ENCODE data around the gene FAM222A. TPM values are rescaled to one million over a fixed set of nuclear protein-coding genes. Genes with fewer than 3 reads are reported as not detected.

FAM222A gene
- total RNA-seq, 1 experiment from 2014 or later: 4.2 TPM

DNA sequence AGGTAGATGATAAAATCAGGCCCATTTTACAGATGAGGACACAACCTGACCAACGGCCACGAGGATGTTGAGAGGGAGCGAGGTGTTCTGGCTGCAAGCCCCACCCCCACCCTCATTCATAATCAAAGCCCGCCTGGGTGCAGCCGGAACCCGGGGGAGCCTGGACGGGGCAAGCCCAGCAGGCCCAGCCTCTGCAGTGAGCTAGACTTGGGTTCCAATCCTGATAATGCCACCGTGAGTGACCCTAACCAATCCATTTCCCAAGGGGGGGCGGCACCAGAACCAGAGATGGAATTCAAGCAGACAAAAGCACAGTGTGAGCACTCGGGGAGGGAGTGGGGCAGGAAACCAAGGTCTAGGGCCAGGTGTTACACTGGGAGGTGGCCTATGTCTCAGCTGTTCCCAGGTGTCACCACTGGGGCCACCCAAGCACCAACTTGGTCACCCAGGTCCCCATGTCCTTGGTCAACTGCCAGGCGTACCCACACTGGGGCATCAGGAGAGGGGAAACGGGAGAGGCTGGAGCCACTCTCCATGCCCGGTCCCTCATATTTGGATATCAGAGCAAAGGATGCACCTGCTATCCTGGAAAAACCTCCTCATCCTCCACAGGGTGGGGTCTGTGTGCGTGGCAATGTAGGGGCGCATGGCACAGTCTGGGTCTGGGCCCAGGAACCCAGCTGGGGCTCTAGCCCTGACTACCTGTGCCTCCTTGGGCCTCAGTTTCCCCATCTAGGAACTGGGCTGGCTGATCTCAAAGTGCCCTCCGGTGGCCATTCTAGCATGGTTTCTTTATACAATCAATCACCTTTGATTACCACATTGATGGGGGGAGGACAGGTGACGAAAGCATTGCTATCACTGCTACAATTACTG is 58.4 kb downstream of the FAM222A start:
- no peak for DNase-seq (ENCODE audit: low spot score)

DNA sequence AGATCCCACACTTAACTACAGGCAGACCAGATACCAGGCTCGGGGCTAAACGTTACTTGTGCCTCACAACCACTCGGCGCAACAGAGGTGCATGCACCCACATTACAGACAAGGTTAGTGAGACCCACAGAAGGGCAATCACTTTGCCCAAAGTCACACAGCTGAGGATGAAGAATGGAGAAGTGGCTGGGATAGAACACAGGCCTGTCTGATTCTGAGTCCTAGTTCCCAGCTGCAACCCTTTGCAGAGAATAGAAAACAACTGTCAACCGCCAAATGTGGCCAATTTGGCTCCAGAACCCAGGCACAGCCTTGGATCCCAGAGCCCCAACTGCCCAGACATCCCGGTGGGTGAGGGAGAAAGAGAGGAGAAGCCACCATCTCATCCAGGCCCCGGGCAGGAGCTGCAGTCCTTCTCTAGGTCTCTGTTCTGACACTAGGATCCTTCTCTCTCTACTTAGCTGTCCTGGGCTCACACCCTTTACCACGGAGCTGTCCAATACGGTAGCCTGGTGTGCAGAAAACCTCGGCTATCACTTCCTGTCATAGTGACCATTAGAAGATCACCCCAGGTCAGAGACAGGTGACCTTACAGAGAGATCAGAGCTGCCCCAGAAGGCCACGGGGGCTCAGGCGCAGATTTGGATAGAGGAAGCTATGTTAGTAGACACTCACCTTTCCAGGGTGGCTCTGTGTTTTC is 59.1 kb downstream of the FAM222A start:
- no peak for DNase-seq (ENCODE audit: low spot score)

DNA sequence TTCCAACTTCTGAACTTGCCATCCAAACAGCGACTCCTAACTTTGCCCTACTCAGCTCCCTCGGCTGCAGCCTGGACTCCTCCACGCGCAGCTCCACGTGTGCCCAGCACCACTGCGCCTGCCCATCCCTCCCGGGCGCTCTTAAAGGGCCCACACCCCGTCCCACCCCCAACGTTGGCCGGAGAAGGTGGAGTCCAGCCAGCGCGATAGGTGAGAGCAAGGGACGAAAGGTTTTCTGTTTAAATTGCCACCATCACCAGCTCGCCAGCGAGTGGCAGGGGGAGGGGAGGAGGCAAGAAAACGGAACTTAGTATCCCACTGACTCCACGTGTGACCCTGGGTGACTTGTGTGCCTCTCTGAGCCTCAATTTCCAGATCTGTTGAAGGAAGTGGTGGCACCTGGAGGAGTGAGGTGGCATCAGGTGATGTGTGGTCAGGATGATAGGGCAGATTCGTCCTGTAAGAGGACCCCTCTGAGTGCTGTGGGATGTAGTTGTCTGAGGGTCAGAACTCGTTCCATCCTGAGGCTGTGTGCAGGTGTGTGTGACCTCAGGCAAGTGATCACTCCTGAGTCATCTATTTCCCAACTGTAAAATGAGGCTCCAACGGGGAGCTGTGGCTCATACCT is 59.9 kb downstream of the FAM222A start:
- DNase-seq (ENCODE audit: low spot score): no peak

DNA sequence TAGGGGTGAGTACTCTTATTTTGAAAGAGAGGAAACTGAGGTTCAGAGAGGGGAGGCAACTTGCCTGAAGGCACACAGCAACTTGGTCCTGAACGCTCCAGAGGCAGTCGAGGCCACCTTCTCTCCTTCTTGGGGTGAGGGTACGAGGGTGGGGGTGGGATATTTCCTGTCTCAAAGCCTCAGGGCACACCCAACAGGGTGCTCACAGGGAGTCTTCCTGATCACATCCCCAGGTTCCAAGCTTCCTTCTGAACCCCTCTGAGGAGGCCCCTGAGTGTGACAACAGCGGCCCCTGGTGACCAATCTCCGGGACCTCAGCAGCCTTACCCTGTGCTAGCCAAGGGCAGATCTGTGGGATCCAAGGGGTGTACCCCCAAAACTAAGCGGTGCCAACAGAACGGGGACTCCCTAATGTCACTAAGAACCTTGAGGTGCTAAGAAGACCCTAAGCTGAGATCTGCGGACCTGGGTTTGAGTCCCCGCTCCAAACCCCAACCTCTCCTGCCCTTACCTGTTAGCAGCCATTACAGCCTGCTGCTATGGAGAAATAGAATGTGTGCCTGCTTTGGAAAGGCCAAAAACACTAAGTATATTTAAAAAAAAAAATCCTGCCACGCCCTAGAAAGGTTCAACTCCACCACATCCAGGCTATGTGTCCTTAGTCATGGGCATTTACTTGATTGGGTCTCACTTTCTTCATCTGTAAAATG is 61.7 kb downstream of the FAM222A start:
- DNase-seq (ENCODE audit: low spot score): peak; percentile 59

DNA sequence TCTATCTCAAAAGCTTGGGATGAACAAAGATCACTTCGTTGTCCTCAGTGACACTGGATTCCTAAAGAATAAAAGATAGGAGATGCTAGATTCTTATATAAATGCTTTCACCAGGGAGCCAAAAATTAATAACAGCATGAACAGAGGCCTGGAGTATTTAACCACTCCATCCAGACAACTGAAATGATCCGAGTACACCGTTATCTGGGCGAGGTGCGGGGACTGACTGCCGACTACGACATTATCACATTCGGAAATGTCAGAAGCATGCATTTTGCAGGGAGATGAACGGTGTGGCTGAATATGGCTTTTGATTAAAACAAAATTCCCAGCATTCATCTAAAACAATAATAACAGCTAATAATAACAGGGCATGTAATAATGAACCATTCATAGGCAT is 63.0 kb downstream of the FAM222A start:
- no peak for DNase-seq (ENCODE audit: low spot score)

DNA sequence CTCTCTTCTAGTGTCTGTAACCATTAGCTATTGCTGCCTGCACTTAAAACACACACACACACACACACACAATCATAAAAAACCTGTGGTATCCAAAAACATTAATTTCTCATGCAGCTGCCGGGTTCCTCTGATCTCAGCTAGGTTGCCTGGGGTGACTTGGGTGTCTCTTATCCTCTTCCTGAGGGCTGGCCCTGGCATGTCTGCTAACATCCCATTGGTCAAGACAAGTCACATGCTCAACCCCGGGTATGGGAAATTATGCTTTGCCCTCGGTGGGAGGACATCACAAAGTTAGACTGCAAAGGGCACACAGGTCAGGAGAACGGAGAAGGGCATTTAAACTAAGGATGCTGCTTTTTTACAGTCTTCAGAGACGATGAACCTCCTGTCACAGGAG is 63.9 kb downstream of the FAM222A start:
- DNase-seq (ENCODE audit: low spot score): peak; percentile 31

DNA sequence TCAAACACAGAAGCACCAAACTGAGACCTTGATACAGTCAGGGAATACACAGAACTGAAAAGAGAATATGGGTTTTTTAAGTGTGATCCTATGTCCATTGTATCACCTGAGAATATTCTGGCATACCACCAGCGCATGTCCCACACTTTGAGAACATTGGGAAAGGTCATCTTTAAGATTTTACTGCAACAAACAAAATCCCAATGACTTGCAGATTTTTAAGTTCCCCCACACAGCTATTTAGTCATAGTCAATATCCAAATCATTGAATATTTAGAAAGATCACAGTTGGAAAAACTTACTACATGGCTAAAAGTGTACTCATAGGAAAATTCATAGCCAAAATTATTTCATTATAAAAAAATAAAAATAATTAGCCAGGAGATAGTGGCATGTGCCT is 65.1 kb downstream of the FAM222A start:
- no peak for DNase-seq (ENCODE audit: low spot score)

DNA sequence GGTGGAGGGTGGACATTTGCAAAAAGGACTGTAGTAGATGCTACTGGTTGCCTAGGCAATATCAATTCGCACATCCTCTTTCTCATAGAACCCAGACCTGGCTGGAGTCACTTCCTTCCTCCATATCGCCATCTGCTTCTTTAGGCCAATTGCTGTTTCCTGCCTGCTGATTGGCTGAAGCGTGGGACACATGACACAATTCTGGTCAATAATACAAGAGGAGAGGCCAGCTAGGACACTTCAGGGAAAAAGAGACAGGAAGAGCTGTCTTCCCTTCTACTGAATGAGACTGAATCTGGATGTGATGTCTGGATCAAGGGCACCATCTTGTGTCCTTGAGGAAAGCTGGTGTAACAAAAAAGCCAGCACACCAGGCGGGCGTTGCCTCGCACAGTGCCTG is 65.8 kb downstream of the FAM222A start:
- DNase-seq (ENCODE audit: low spot score): no peak

DNA sequence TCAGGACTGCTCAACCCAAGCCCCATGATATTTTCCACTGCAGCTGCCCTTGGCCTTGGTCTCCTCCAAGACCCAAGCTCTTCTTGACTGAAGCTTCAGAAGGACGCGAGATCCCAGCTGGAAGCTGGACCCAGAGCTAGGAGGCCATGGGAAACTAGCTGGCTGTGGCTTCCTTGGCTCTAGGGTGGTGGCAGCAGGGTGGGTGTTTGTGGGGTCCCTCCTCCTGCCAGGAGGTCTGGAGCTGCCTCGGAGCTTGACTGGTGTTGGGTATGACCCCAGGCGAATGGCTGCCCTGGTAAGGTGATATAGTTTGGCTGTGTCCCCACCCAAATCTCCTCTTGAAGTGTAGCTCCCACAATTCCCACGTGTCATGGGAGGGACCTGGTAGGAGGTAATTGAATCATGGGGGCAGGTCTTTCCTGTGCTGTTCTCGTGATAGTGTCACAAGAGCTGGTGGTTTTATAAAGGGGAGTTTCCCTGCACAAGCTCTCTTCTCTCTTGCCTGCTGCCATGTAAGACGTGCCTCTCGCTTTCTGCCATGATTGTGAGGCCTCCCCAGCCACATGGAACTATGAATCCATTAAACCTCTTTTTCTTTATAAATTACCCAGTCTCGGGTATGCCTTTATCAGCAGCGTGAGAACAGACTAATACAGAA is 68.2 kb downstream of the FAM222A start:
- no peak for DNase-seq (ENCODE audit: low spot score)

DNA sequence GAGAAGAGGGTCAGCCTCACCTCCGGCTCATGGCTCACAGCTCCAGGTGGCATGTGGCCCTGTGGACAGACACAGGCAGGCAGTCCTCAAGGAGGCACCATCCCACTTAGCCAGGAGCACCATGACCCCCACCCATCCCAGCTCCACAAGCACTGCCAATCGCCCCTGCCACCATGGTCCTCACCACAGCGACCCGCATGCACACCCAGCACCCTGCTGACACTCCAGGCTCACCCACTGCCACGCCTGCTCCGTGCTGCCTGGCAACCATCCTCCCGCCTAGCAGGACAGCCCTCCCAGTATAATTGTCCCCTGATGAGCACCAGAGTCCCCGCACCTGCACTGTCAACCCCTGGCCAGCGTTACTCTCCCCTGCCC is 68.7 kb downstream of the FAM222A start:
- DNase-seq (ENCODE audit: low spot score): no peak

DNA sequence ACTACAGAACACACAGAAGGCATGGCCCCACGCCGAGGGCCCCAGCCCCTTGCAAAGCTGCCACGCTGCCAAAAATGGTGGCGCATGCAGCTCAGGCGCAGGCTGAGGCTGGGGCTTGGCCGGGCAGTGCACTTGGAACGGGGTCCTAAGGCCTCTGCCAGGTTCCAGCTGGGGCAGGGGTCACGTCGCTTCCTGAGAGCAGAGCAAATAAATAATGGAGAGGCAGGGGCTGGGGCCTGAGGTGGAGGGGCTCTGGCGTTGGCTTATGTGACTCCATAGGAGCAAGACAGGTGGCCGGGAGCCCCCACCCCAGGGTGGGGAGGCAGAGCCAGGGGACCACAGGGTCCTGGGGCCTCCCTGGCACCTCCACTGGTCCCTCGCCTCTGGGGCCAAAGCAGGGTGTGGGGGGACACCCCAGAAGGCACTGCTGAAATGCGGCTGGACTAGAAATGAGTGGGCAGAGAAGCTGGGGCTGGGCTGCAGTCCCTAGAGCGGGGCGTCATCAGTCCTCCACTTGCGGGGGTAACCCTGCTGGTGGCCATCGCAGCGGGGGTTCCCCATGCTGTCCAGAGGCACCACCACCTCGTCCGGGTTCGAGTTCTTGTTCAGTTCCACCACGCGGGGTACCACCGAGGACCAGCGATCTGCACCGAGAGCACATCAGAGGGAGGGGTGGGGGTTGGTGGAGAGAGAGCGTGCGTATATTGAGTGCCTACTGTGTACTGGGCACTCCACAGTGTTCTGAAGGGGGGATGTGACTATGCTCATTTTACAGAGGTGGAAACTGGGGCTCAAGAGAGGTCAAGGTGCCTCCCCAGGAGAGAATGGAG is 69.7 kb downstream of the FAM222A start:
- no peak for DNase-seq (ENCODE audit: low spot score)

DNA sequence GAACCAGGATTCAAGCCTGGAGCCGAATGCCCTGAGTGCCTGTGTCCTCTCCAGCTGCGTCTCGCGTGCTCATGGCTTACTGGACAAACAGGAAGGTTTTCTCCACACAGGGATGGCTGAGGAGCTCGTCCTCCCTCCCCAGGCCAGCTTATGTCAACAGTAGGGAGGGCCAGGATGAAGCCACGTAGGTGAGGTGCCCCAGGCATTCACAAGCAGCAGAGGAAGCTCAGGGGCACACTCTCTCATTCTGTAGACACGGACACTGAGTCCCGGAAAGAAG is 70.3 kb downstream of the FAM222A start:
- DNase-seq (ENCODE audit: low spot score): no peak

DNA sequence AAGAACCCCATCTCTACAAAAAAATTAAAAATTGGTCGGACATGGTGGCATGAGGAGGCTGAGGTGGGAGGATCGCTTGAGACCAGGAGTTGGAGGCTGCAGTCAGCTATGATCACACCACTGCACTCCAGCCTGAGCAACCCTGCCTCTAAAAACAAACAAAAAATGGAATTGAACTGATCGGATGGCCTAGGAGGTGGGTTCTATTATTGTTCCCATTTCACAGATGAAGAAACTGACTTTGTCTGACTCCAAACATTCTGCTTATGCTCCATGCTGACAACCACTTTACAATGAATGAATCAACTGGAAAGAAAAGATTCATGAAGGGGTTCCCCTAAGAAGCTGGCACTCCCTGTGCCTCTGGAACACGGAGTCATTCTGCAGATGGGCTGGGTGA is 72.2 kb downstream of the FAM222A start:
- no peak for DNase-seq (ENCODE audit: low spot score)

DNA sequence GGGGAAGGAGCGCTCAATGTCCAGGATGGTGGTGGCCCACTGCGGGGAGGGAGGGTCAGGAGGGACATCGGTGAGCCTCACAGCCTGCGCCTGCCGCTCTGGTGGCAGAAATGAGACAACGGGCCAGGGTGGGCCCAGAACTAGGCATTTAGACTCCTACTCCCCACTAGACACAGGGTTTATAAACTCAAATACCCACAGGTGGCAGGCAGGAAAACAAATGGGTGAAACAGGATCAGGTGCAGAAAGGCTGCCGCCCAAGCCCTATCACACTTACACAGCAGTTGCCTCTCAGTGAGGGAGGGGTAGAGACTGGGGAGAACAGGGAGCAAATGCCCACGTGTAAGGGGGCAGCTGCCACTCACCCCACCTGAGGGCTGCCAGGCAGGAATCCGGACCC is 73.2 kb downstream of the FAM222A start:
- no peak for DNase-seq (ENCODE audit: low spot score)

DNA sequence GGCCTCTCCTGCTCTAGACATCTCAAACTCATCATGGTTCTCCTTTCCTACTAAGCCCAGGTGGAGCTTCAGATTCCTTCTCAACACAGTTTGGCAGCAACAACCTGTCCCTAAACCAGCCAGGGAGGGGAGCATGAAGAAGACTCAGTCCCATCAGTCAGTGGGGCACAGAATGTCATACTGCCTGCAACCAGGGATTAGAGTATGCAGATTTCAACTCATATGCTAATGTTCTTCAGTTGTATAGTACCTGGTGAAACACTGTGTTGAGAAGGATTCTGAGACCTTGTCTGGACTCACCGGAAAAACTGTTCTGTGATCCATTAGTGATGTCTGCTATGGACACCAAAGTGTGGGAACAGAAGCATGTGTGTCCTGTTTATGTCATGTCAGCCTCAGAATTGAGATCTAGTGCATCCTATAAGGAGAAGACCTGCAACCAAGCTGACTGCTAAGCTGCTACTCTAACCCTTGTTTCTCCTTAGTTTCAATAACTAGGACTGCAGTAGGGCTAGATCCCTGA is 76.0 kb downstream of the FAM222A start:
- no peak for DNase-seq (ENCODE audit: low spot score)

DNA sequence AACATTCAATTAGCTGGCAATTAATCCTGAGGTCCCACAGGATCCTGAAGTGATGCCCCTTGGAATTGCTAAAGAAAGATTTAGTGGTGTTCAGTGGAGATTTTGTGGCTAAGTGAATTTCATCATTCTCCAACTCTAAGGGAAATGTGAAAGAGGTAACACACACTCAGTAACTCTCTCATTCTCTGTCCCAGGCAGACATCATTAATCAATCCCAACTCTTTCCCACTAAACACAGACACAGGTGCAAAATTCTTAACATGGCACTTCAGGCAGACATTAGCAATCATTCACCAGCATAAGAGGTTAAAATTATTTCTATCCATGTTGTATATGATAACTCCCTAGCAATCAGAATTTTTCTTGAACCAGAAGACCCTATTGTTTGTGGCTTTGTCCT is 79.4 kb downstream of the FAM222A start:
- DNase-seq (ENCODE audit: low spot score): no peak

DNA sequence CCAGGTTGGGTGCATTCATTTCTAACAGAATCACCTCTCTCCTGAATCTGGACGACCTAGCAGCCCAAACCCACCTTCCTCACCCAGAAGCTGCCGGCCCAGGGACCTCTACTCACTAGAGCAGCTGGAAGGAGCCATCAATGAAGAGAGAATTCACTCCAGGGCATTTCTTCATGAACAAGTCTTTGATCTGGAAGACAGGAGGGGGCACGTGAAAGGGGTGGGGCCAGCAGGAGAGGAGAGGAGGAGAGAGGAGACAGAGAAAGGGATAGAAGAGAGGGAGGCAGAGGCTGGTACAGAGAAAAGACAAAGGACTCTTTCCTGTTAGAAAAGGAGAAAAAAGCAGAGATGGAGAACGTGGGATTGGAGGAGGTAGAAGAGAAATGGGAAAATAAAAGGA is 79.8 kb downstream of the FAM222A start:
- DNase-seq (ENCODE audit: low spot score): no peak

DNA sequence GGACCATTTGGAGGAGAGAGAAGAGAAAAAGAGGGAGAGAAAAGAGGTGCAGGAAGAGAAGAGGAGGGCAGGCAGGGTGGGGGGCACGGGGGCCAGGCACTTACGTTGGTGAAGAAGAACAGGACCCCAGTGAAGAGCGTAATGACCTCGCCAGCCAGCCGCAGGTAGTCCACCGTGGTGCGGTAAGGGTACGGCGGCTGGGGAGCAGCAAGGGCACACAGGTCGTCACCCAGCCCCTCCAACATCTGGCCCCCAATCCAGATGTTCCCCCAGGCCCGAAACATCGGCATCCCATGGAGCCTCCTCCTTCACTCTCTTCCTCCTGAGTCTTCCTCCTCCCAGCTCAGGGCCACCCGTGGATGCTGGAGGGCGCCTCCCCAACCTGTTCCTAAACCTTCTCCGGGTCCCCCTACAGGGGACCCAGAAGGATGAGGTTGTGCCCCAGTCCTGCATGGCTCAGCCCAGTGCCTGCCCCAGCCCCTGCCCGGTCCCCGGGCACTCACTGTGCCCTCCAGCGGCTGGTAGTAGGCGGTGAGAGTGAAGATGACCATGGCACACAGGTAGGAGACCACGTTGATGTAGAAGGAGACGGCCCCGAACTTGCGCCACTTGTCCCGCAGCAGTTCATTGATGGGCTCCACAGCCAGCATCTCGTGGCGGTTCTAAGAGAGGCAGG is 80.3 kb downstream of the FAM222A start:
- no peak for DNase-seq (ENCODE audit: low spot score)

DNA sequence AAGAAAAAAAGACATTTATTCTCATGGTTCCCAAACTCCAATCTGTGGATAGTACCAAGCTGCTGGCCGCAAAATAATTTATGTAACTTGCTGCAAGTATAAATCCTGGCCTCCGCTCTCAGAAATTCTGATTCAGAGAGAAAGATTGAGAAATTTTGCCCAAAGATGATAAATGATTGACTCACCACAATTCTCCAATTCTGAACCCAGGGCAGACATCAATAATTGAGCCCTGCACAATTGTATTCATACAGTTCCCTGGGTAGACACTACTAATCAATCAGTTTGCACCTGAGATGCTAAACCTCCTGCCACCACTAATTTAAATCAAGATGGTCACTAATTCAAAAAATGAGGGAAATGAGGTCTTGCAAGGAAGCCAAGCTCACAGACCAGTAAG is 81.4 kb downstream of the FAM222A start:
- no peak for DNase-seq (ENCODE audit: low spot score)

DNA sequence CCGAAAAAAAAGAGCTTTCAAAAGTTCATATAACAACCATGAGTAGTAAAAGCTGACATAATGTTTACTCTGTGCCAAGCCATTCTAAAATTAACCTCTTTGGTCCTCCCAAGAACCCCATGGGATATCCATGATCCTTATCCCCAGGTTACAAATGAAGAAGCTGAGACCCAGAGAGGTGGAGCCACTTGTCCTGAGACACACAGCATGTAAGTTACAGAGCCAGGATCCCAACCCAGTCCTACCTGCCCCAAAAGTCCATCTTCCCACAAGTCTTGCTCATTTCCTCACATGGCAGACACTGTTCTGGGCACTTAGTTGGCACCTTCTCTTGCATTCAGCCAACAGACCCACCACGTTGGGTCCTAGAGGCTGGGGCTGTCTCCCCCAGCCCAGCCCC is 82.4 kb downstream of the FAM222A start:
- no peak for DNase-seq (ENCODE audit: low spot score)

Data from A172 (cell line).